Hematopoietic multipotent progenitor cell treated with erythropoietin and hydrocortisone succinate and interleukin-3 and kit ligand, for 6 days (in vitro differentiated cells): ENCODE measurements around the gene ANGEL1.

Experiments used
- DNase-seq: peaks from one replicate; pipeline ENCODE4 v3.0.0-alpha.2; 2015

Gene ANGEL1

GRCh38 chr14:76814726-76815645, 2.3 kb upstream of the ANGEL1 start:
- no peak for DNase-seq

GRCh38 chr14:76812093-76812421, 625 bp downstream of the ANGEL1 start:
- DNase-seq: peak; percentile 19

- DNase-seq: peak; percentile 27
Measured at GRCh38 chr14:76811561-76811960, 1.1 kb downstream of the ANGEL1 start.

GRCh38 chr14:76810953-76811400, 1.7 kb downstream of the ANGEL1 start:
- DNase-seq: peak; percentile 76

GRCh38 chr14:76810525-76810924, 2.2 kb downstream of the ANGEL1 start:
- DNase-seq: peak; percentile 34

- DNase-seq: no peak
Measured at GRCh38 chr14:76808990-76809389, 3.7 kb downstream of the ANGEL1 start.

GRCh38 chr14:76808011-76808410, 4.7 kb downstream of the ANGEL1 start:
- DNase-seq: no peak

GRCh38 chr14:76806446-76806845, 6.2 kb downstream of the ANGEL1 start:
- DNase-seq: no peak

- DNase-seq: no peak
Measured at GRCh38 chr14:76793956-76794355, 18.7 kb downstream of the ANGEL1 start.

GRCh38 chr14:76793324-76793723, 19.4 kb downstream of the ANGEL1 start:
- DNase-seq: no peak

GRCh38 chr14:76792422-76792821, 20.3 kb downstream of the ANGEL1 start:
- no peak for DNase-seq

GRCh38 chr14:76786601-76787000, 26.1 kb downstream of the ANGEL1 start:
- DNase-seq: no peak

GRCh38 chr14:76784881-76785280, 27.8 kb downstream of the ANGEL1 start:
- DNase-seq: peak; percentile 93

- no peak for DNase-seq
Measured at GRCh38 chr14:76784266-76784874, 28.3 kb downstream of the ANGEL1 start.

- no peak for DNase-seq
Measured at GRCh38 chr14:76782885-76783566, 29.7 kb downstream of the ANGEL1 start.

GRCh38 chr14:76782115-76782884, 30.4 kb downstream of the ANGEL1 start:
- DNase-seq: no peak

GRCh38 chr14:76781648-76782051, 31.0 kb downstream of the ANGEL1 start:
- no peak for DNase-seq

- DNase-seq: no peak
Measured at GRCh38 chr14:76780875-76781647, 31.6 kb downstream of the ANGEL1 start.

- DNase-seq: no peak
Measured at GRCh38 chr14:76780360-76780759, 32.3 kb downstream of the ANGEL1 start.

GRCh38 chr14:76780058-76780345, 32.7 kb downstream of the ANGEL1 start:
- DNase-seq: no peak

GRCh38 chr14:76779221-76780057, 33.2 kb downstream of the ANGEL1 start:
- no peak for DNase-seq
